K562 (cell line): ENCODE measurements around the gene KLK10. TPM values are rescaled to one million over a fixed set of nuclear protein-coding genes. Genes with fewer than 3 reads are reported as not detected.

Source experiments
- ATF4 ChIP-seq: fragments of 450-650 bp; formaldehyde crosslinking; IDR thresholded peaks from 2 replicates; pipeline ENCODE4 v1.4.0; 2022; ENCODE audit warnings: mild to moderate bottlenecking, moderate library complexity
- CBFA2T2 ChIP-seq: fragments of 450-650 bp; conservative IDR thresholded peaks from 2 replicates; pipeline ENCODE4 v1.6.1; 2017; ENCODE audit warnings: mild to moderate bottlenecking
- E2F6 ChIP-seq, 2 experiments: IDR thresholded peaks; 2 replicates each; pipeline ENCODE4 v1.6.1; 2011; ENCODE audit warnings: borderline replicate concordance in 1 of 2, control low read depth in 1 of 2, low read depth in 1 of 2, low read length in 1 of 2, mild to moderate bottlenecking in 1 of 2, mixed read lengths in 1 of 2, moderate library complexity in 1 of 2; ENCODE audit not compliant: insufficient read depth in 1 of 2, insufficient read length in 1 of 2, poor library complexity in 1 of 2, severe bottlenecking in 1 of 2; ENCODE audit errors: extremely low read depth in 1 of 2
- MLLT1 ChIP-seq, 2 experiments: fragments of 450-650 bp; IDR thresholded peaks; 2 replicates each; pipeline ENCODE4 v1.6.1; 2016
- RAD21 ChIP-seq, 2 experiments: fragments of 250-450 bp in 1 of 2; fragments of 450-650 bp in 1 of 2; sonication (Bioruptor Pico) in 1 of 2; formaldehyde crosslinking in 1 of 2; IDR thresholded peaks in 1 of 2; conservative IDR thresholded peaks in 1 of 2; 2 replicates each; pipeline versions ENCODE4 v1.4.0 to v1.8.0; 2020 to 2022; ENCODE audit warnings: mild to moderate bottlenecking in 2 of 2, moderate library complexity in 1 of 2
- REST ChIP-seq, 2 experiments: fragments of 450-650 bp; formaldehyde crosslinking in 1 of 2; IDR thresholded peaks; 2 replicates each; pipeline versions ENCODE4 v1.4.0 to v1.6.1; 2014 to 2020; ENCODE audit warnings: mild to moderate bottlenecking in 2 of 2, borderline replicate concordance in 1 of 2, low read depth in 1 of 2
- TFAP4 ChIP-seq: sonication (generic); formaldehyde crosslinking; IDR thresholded peaks from 2 replicates; pipeline ENCODE4 v1.8.0; 2022; ENCODE audit warnings: missing genetic modification reagents, mild to moderate bottlenecking, moderate library complexity, borderline replicate concordance
- TOE1 ChIP-seq, 2 experiments: fragments of 450-650 bp in 1 of 2; sonication (generic) in 1 of 2; formaldehyde crosslinking in 1 of 2; IDR thresholded peaks; 2 replicates each; pipeline versions ENCODE4 v1.7.1 to v1.8.0; 2016 to 2022; ENCODE audit warnings: borderline replicate concordance in 2 of 2, mild to moderate bottlenecking in 2 of 2, antibody characterized with exemption in 1 of 2, inconsistent platforms in 1 of 2, low read depth in 1 of 2, missing genetic modification reagents in 1 of 2, moderate library complexity in 1 of 2
- USF2 ChIP-seq: sonication (generic); formaldehyde crosslinking; IDR thresholded peaks from 2 replicates; pipeline ENCODE4 v1.5.0; 2020; ENCODE audit warnings: missing genetic modification reagents
- ZNF384 ChIP-seq: IDR thresholded peaks from 2 replicates; pipeline ENCODE4 v1.6.1; 2012; ENCODE audit warnings: low read depth, low read length, improper control_type of control experiment
- polyA plus RNA-seq, 8 experiments: library from polyadenylated mRNA; depleted of rRNA in 4 of 8; stranded (reverse) in 5 of 8; unstranded in 3 of 8; fragments of >200 nt; fragmentation: Nextera tagmentation in 2 of 8; fragmentation: Illumina TruSeq in 1 of 8; extraction: Ambion mirVana in 2 of 8; extraction: Trizol in 1 of 8; gene quantifications; 2 replicates each; pipeline versions ENCODE4 v1.2.1 to v1.2.3, GENCODE V29; 2011 to 2014; ENCODE audit warnings: inconsistent platforms in 1 of 8, missing spikeins in 1 of 8
- total RNA-seq, 7 experiments: library from RNA; depleted of rRNA in 6 of 7; stranded (reverse); fragments of >200 nt in 6 of 7; fragmentation: Illumina TruSeq in 2 of 7; extraction: Trizol in 2 of 7; gene quantifications; 2 replicates each; pipeline versions ENCODE4 v1.2.1 to v1.2.3, GENCODE V29; 2011 to 2021; ENCODE audit warnings: low replicate concordance in 1 of 7

The KLK10 gene
- total and polyA plus RNA-seq, 9 of the 15 experiments (the other 6 are each of a cell fraction or from before 2014, with no cell fraction given) = 0.11 TPM; not detected in 8

- TF ChIP-seq REST (IDR thresholded peaks at IDR 0.05; ENCODE audit: borderline replicate concordance) (peak; percentile 74), REST (CRISPR knock-in tag; IDR thresholded peaks at IDR 0.05; ENCODE audit: low read depth) (no peak), USF2 (peak; percentile 73), ZNF384 (peak; percentile 40; the same call in 1 of the 2 replicates), MLLT1 (IDR thresholded peaks at IDR 0.05) (peak in 1 of 2 experiments; percentile 34; a peak in 1 of 4 replicates), ATF4 (no peak), E2F6 (IDR thresholded peaks at IDR 0.05; ENCODE audit: borderline replicate concordance in 1 of 2, extremely low read depth in 1 of 2, insufficient read depth in 1 of 2, insufficient read length in 1 of 2, low read depth in 1 of 2, low read length in 1 of 2, poor library complexity in 1 of 2, severe bottlenecking in 1 of 2) (no peak), RAD21 (CRISPR knock-in tag; conservative IDR thresholded peaks at IDR 0.05 in 1 of 2, IDR thresholded peaks at IDR 0.05 in 1 of 2) (peak; percentile 58 to 82), TOE1 (IDR thresholded peaks at IDR 0.05; ENCODE audit: borderline replicate concordance) (peak; percentile 35; the same call in 1 of the 2 replicates), TOE1 (CRISPR knock-in tag; IDR thresholded peaks at IDR 0.05; ENCODE audit: borderline replicate concordance, low read depth) (no peak), TFAP4 (CRISPR knock-in tag) (no peak), CBFA2T2 (0 out of 2 replicates have a peak, but pooled peaks have one; percentile 11)
Observed at GRCh38 chr19:51020988-51021651, 1.6 kb upstream of the KLK10 start (continued).
